SK-N-SH (cell line): ENCODE measurements around the gene GULP1. TPM values are rescaled to one million over a fixed set of nuclear protein-coding genes. Genes with fewer than 3 reads are reported as not detected.

Experiments used
- CTCF ChIA-PET: fragments of 300-600, 350-600 bp; formaldehyde crosslinking; extraction: SDS; loops from one replicate; lab custom pipeline; 2021; lab: Yijun Ruan, JAX
- POLR2A ChIA-PET: fragments of 350-600 bp; sonication (Branson Sonifier 250); formaldehyde crosslinking; extraction: SDS; loops from one replicate; lab custom pipeline; 2020; ENCODE audit warnings: antibody characterized with exemption, inconsistent platforms; lab: Yijun Ruan, JAX
- DNase-seq: peaks from one replicate; pipeline ENCODE4 v3.0.0; 2012
- H2AFZ ChIP-seq: fragments of 200-600 bp; sonication (generic); 2 replicates; pipeline ENCODE4 v1.8.1; 2016; ENCODE audit warnings: antibody characterized with exemption, mild to moderate bottlenecking, low read depth
- H3F3A ChIP-seq: fragments of 200-600 bp; sonication (generic); replicated peaks from 2 replicates; pipeline ENCODE3; 2016; ENCODE audit warnings: antibody characterized with exemption, mild to moderate bottlenecking; ENCODE audit not compliant: insufficient read depth
- H3K27ac ChIP-seq, 2 experiments: fragments of 200-500 bp in 1 of 2; fragments of 200-600 bp in 1 of 2; sonication (Bioruptor generic) in 1 of 2; sonication (generic), shearing (Covaris generic) in 1 of 2; 2 replicates each; pipeline versions ENCODE4 v1.5.1 to v1.6.1; 2014 to 2016; ENCODE audit warnings: low read depth in 2 of 2, inconsistent platforms in 1 of 2, low read length in 1 of 2, mild to moderate bottlenecking in 1 of 2, mixed read lengths in 1 of 2
- H3K27me3 ChIP-seq: fragments of 200-600 bp; sonication (generic), shearing (Covaris generic); 2 replicates; pipeline ENCODE4 v1.6.1; 2016; ENCODE audit warnings: mixed run types; ENCODE audit not compliant: insufficient read depth
- H3K36me3 ChIP-seq, 2 experiments: fragments of 200-500 bp in 1 of 2; fragments of 200-600 bp in 1 of 2; sonication (Bioruptor generic) in 1 of 2; sonication (generic) in 1 of 2; replicated peaks in 1 of 2; 2 replicates each; pipeline versions ENCODE3 to v1.5.1; 2014 to 2016; ENCODE audit warnings: low read length in 1 of 2, mild to moderate bottlenecking in 1 of 2; ENCODE audit not compliant: insufficient read depth in 2 of 2, control insufficient read depth in 1 of 2
- H3K4me1 ChIP-seq, 2 experiments: fragments of 200-500 bp in 1 of 2; fragments of 200-600 bp in 1 of 2; sonication (Bioruptor generic) in 1 of 2; sonication (generic), shearing (Covaris generic) in 1 of 2; 2 replicates each; pipeline versions ENCODE4 v1.5.1 to v1.6.1; 2014 to 2016; ENCODE audit warnings: low read depth in 1 of 2, low read length in 1 of 2, mixed run types in 1 of 2; ENCODE audit not compliant: insufficient read depth in 2 of 2, control insufficient read depth in 1 of 2
- H3K4me2 ChIP-seq: fragments of 200-600 bp; sonication (generic), shearing (Covaris generic); 2 replicates; pipeline ENCODE4 v1.6.1; 2017; ENCODE audit warnings: mixed run types
- H3K4me3 ChIP-seq, 2 experiments: fragments of 200-500 bp in 1 of 2; fragments of 200-600 bp in 1 of 2; sonication (Bioruptor generic) in 1 of 2; sonication (generic), shearing (Covaris generic) in 1 of 2; 2 replicates each; pipeline versions ENCODE4 v1.5.1 to v1.8.1; 2014 to 2016; ENCODE audit warnings: low read depth in 2 of 2, inconsistent platforms in 1 of 2, low read length in 1 of 2, mild to moderate bottlenecking in 1 of 2, mixed read lengths in 1 of 2, moderate library complexity in 1 of 2
- H3K79me2 ChIP-seq: fragments of 200-600 bp; sonication (generic); 2 replicates; pipeline ENCODE4 v1.8.1; 2017; ENCODE audit warnings: mild to moderate bottlenecking; ENCODE audit not compliant: insufficient read depth
- H3K9ac ChIP-seq: fragments of 200-600 bp; sonication (generic); 2 replicates; pipeline ENCODE4 v1.6.1; 2017; ENCODE audit warnings: mixed run types
- H3K9me2 ChIP-seq: fragments of 200-600 bp; sonication (generic); 2 replicates; pipeline ENCODE4 v1.6.1; 2017; ENCODE audit warnings: mixed run types
- H3K9me3 ChIP-seq: fragments of 200-600 bp; sonication (generic); 2 replicates; pipeline ENCODE4 v1.6.1; 2017; ENCODE audit warnings: mixed run types, mild to moderate bottlenecking, moderate library complexity
- H4K20me1 ChIP-seq: fragments of 200-600 bp; sonication (generic); 2 replicates; pipeline ENCODE4 v1.6.1; 2017; ENCODE audit warnings: mild to moderate bottlenecking, mixed run types; ENCODE audit not compliant: insufficient read depth
- CHD2 ChIP-seq: fragments of 150-350 bp; IDR thresholded peaks from 2 replicates; pipeline ENCODE4 v1.6.1; 2018; ENCODE audit warnings: low read length; ENCODE audit not compliant: partially characterized antibody
- FOSL2 ChIP-seq: IDR thresholded peaks from 2 replicates; pipeline ENCODE4 v1.4.0; 2012; ENCODE audit warnings: low read depth, mild to moderate bottlenecking, moderate library complexity, borderline replicate concordance
- FOXJ3 ChIP-seq: sonication (generic); formaldehyde crosslinking; IDR thresholded peaks from 2 replicates; pipeline ENCODE4 v1.5.1; 2020; ENCODE audit warnings: mild to moderate bottlenecking, missing genetic modification reagents
- FOXM1 ChIP-seq: IDR thresholded peaks from 2 replicates; pipeline ENCODE4 v1.4.0; 2012; ENCODE audit warnings: low read depth, mild to moderate bottlenecking
- GABPA ChIP-seq: IDR thresholded peaks from 2 replicates; pipeline ENCODE4 v1.4.0; 2012; ENCODE audit warnings: low read depth, mild to moderate bottlenecking
- GATA2 ChIP-seq: sonication (generic); formaldehyde crosslinking; IDR thresholded peaks from 2 replicates; pipeline ENCODE4 v1.5.0; 2020; ENCODE audit warnings: mild to moderate bottlenecking, missing genetic modification reagents
- JUND ChIP-seq: IDR thresholded peaks from 2 replicates; pipeline ENCODE4 v1.4.0; 2012
- MAX ChIP-seq: IDR thresholded peaks from 2 replicates; pipeline ENCODE4 v1.4.0; 2012; ENCODE audit warnings: low read depth
- MEF2A ChIP-seq: IDR thresholded peaks from 2 replicates; pipeline ENCODE4 v1.4.0; 2012; ENCODE audit warnings: low read depth, borderline replicate concordance
- MXI1 ChIP-seq: IDR thresholded peaks from 2 replicates; pipeline ENCODE4 v1.6.1; 2012; ENCODE audit warnings: mild to moderate bottlenecking, low read depth, low read length, improper control_type of control experiment
- NFIC ChIP-seq: IDR thresholded peaks from 2 replicates; pipeline ENCODE4 v1.4.0; 2012; ENCODE audit warnings: borderline replicate concordance
- PBX3 ChIP-seq: IDR thresholded peaks from 2 replicates; pipeline ENCODE4; 2012
- RAD21 ChIP-seq: IDR thresholded peaks from 2 replicates; pipeline ENCODE4 v1.6.1; 2012; ENCODE audit warnings: mild to moderate bottlenecking, low read length
- RCOR1 ChIP-seq: fragments of 150-350 bp; IDR thresholded peaks from 2 replicates; pipeline ENCODE4 v1.6.1; 2017; ENCODE audit warnings: antibody characterized with exemption, low read length
- RFX5 ChIP-seq: IDR thresholded peaks from 2 replicates; pipeline ENCODE4 v1.6.1; 2012; ENCODE audit warnings: mild to moderate bottlenecking, improper control_type of control experiment, low read length
- RXRA ChIP-seq: IDR thresholded peaks from 2 replicates; pipeline ENCODE4 v1.4.0; 2012; ENCODE audit warnings: low read depth, mild to moderate bottlenecking, borderline replicate concordance
- SMC3 ChIP-seq: IDR thresholded peaks from 2 replicates; pipeline ENCODE4 v1.6.1; 2012; ENCODE audit warnings: low read depth, low read length, improper control_type of control experiment
- TAF1 ChIP-seq: IDR thresholded peaks from 2 replicates; pipeline ENCODE4 v1.6.1; 2012; ENCODE audit warnings: low read depth, mild to moderate bottlenecking, low read length, moderate library complexity, borderline replicate concordance
- TCF12 ChIP-seq: IDR thresholded peaks from 2 replicates; pipeline ENCODE4 v1.4.0; 2012
- TEAD4 ChIP-seq: IDR thresholded peaks from 2 replicates; pipeline ENCODE4 v1.4.0; 2012; ENCODE audit warnings: mild to moderate bottlenecking, borderline replicate concordance; ENCODE audit not compliant: insufficient read depth
- USF1 ChIP-seq: IDR thresholded peaks from 2 replicates; pipeline ENCODE4 v1.4.0; 2012; ENCODE audit warnings: low read depth, borderline replicate concordance
- USF2 ChIP-seq: fragments of 150-350 bp; IDR thresholded peaks from 2 replicates; pipeline ENCODE4 v1.6.1; 2017; ENCODE audit warnings: antibody characterized with exemption, low read length, low read depth, borderline replicate concordance
- YY1 ChIP-seq: IDR thresholded peaks from 2 replicates; pipeline ENCODE4 v1.4.0; 2012; ENCODE audit warnings: low read depth, mild to moderate bottlenecking
- ZBTB33 ChIP-seq: IDR thresholded peaks from 2 replicates; pipeline ENCODE4 v1.4.0; 2012; ENCODE audit warnings: low read depth, borderline replicate concordance
- WGBS: methylation state at CpG from one replicate; pipeline ENCODE4 v1.1.6; 2017; ENCODE audit warnings: low lambda C conversion rate; 5-methylcytosine and 5-hydroxymethylcytosine counted together
- polyA plus RNA-seq, 3 experiments: library from polyadenylated mRNA; depleted of rRNA; stranded (reverse); fragments of >200 nt; gene quantifications; 2 replicates each; pipeline ENCODE4 v1.2.3, GENCODE V29; 2012

Gene GULP1
- polyA plus RNA-seq, 1 of the 3 experiments (the other 2 are of a cell fraction) = 33.8 TPM

GRCh38 chr2:188306271-188306670, 14.6 kb downstream of the GULP1 start:
- DNase-seq = no peak
- Histone ChIP-seq H3K9me2 (no peaks in the 10 kb centered on the region), H4K20me1 (no peaks in the 10 kb centered on the region), H3K4me1 (peaks cover 37 to 48% of the 10 kb centered on the region in 2 experiments), H3K9me3 (no peaks in the 10 kb centered on the region), H3K27me3 (no peaks in the 10 kb centered on the region), H3F3A (peaks cover 39% of the 10 kb centered on the region), H3K27ac (peak overlapping the region; percentile 46 to 99), H3K9ac (no peak overlapping the region), H3K36me3 (no peaks in the 10 kb centered on the region), H2AFZ (no peak overlapping the region), H3K4me3 (no peak overlapping the region), H3K79me2 (peaks cover 86% of the 10 kb centered on the region), H3K4me2 (no peak overlapping the region; the same call in 1 of the 2 replicates)
- no peak for TF ChIP-seq YY1
- no peak for TF ChIP-seq RFX5
- no peak for TF ChIP-seq USF1
- no peak for TF ChIP-seq TAF1
- TF ChIP-seq PBX3 = no peak
- TF ChIP-seq ZBTB33 = no peak
- TF ChIP-seq MAX = no peak
- TF ChIP-seq USF2 = no peak
- TF ChIP-seq RCOR1 = no peak
- no peak for TF ChIP-seq FOXM1
- TF ChIP-seq GABPA = no peak
- no peak for TF ChIP-seq SMC3
- ChIA-PET CTCF (interaction anchor here (1.1 kb wide), 1 partner anchor 806 kb away, joined by 6 read pairs; no protein-coding TSS in a partner anchor), POLR2A (no interaction called here)
- WGBS = 20% methylated on average over 1 of the region's 1 CpG

GRCh38 chr2:188307850-188308283, 16.2 kb downstream of the GULP1 start:
- Histone ChIP-seq H3K4me2 (peak overlapping the region; percentile 29; the same call in 1 of the 2 replicates), H2AFZ (no peak overlapping the region), H3F3A (peaks cover 36% of the 10 kb centered on the region), H3K36me3 (no peaks in the 10 kb centered on the region), H4K20me1 (no peaks in the 10 kb centered on the region), H3K4me3 (no peak overlapping the region), H3K9ac (peak overlapping the region; percentile 17), H3K9me2 (no peaks in the 10 kb centered on the region), H3K9me3 (no peaks in the 10 kb centered on the region), H3K4me1 (peaks cover 37 to 44% of the 10 kb centered on the region in 2 experiments), H3K27me3 (no peaks in the 10 kb centered on the region), H3K27ac (peak overlapping the region; percentile 67 to 99), H3K79me2 (peaks cover 87% of the 10 kb centered on the region)
- 29% methylated on average over 2 of the region's 2 CpGs for WGBS
- peak; percentile 65 for DNase-seq
- ChIA-PET CTCF (interaction anchor here (0.6 to 2.4 kb wide), 5 partner anchors 11 to 305 kb away, joined by 3 to 14 read pairs (median 7); partner anchors contain the start of gene GULP1), POLR2A (interaction anchor here (0.7 to 1.6 kb wide), 4 partner anchors 12 to 313 kb away, joined by 3 to 9 read pairs (median 4); no protein-coding TSS in a partner anchor)
- TF ChIP-seq JUND (peak; percentile 65), TCF12 (peak; percentile 89), TEAD4 (peak; percentile 77), RXRA (peak; percentile 18; the same call in 1 of the 2 replicates), GATA2 (peak; percentile 83), FOXJ3 (CRISPR knock-in tag) (peak; percentile 90), NFIC (peak; percentile 84), RFX5 (no peak), USF2 (no peak), MXI1 (peak; percentile 76), FOSL2 (peak; percentile 43; the same call in 1 of the 2 replicates), CHD2 (peak; percentile 84), RAD21 (peak; percentile 45), TAF1 (no peak), RCOR1 (peak; percentile 91), MEF2A (no peak)
